Stimulated activated CD8-positive, alpha-beta memory T cell treated with anti-CD3 and anti-CD28 coated beads, Interleukin-4, amount 100 ng/mL, for 1 hour (primary cell): Measurements from ENCODE around the gene BCL10.
"Not testable (repeated sequence)": the region's sequence is repeated elsewhere in the genome, so short reads cannot be mapped to it uniquely, and the experiment has no call there.

ENCODE experiments used
- DNase-seq, 2 donors: peaks; one replicate each; pipeline ENCODE4 v3.0.0-alpha.2; 2020; ENCODE audit warnings: low read depth in 2 of 2, low spot score in 1 of 2

The BCL10 gene

GRCh38 chr1:85268801-85269585 is 7.4 kb downstream of the BCL10 start:
- DNase-seq = no peak

- DNase-seq = no peak
Observed at GRCh38 chr1:85267313-85267712, 9.1 kb downstream of the BCL10 start.

- no peak for DNase-seq
Observed at GRCh38 chr1:85264150-85264549, 12.3 kb downstream of the BCL10 start.

DNA sequence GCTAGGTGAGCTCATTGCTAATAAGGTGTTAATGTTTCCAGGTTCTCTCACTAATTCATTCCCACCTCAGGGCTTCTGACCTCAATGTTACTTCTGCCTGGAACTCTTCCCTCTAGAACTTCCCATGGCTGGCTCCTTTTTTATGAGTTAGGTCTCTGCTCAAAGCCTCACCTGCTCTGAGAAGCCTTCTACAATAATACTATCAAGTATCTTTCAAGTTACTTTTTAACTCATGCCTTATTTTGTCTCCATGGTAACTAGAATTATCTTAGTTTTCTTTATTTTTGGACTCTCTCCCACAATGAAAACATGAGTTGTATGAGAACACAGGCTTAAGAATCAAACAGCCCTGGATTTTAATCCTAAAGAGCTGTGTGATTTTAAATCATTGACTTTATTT is 13.4 kb downstream of the BCL10 start:
- DNase-seq = no peak

DNA sequence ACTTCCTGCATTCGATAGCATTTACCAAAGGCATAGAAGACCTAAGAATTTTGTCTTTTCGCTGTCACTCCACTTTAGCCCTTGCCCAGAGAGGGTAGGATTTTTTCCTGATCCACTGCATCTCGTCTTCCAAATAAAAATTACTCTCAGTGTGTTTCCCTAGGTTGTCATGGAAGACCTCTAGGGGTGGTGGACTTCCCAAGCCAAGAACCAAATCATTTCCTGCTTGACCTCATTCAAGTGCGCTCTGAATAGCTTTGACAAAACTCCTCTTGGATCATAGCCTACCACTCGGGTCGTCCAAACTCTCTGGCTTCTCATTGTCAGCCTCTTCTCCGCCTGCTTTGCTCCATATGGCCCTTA is 16.5 kb downstream of the BCL10 start:
- no peak for DNase-seq

- peak; percentile 92 to 98 for DNase-seq
Observed at GRCh38 chr1:85259118-85259911, 17.1 kb downstream of the BCL10 start, which contains the start of gene C1orf52. C1orf52 (minus strand) TSS chr1:85259662; CDS start chr1:85259633, 29 bp downstream.

DNA sequence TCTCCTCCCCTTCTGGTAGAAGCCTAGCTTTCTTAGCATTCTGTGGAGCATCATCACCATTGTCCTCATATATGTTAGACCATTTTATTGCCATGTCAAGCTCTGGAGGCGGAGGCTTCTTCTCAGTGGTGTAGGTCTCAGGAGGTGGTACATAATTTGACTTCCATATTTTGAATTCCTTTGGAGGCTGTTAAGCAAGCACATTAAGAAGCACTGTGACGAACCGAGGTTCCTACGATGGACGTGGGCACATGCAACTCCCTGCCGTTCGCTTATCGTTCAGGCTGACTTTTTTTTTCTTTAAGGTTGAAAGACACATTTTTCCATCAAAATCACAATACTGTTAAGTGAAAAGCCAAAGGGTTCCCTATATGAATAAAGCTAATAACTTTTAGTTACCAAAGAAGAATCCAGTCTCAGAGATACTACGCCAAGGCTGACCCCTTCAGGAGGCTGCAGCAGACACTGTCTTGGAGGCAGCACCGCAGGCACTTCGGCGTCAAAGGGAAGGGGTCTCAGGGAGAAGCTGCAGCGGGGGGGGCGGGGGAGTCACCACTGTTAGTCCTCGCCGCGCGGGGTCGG is 17.8 kb downstream of the BCL10 start:
- no peak for DNase-seq

DNA sequence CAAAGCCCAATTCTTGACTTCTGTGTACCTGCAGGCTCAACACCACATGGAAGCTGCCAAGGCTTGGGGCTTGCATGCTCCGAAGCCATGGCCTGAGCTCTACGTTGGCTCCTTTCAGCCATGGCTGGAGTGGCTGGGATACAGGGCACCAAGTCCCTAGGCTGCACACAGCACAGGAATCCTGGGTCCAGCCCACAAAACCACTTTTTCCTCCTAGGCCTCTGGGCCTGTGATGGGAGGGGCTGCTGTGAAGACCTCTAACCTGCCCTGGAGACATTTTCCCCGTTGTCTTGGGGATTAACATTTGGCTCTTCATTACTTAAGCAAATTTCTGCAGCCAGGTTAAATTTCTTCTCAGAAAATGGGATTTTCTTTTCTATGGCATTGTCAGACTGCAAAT is 27.4 kb downstream of the BCL10 start:
- DNase-seq = not testable (repeated sequence)

- DNase-seq = no peak
Observed at GRCh38 chr1:85245891-85246290, 30.5 kb downstream of the BCL10 start.

DNA sequence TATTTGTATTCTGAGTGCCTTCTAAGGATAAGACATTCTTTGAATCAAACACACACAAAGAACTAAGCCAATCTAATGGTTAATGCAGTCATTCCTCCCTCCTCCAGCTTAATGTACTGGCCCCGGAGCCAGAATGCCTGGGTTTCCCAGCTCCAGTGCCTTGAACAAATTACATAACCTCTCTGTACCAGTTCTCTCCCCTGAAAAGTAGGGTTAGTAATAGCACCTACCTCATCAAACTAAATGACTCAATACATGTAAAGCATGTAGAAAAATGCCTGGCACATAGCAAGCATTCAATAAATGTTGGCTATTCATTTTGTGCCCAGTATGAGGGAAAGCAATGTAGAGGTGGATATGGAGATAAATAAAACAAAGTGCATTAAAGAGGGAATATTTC is 31.0 kb downstream of the BCL10 start:
- no peak for DNase-seq

DNA sequence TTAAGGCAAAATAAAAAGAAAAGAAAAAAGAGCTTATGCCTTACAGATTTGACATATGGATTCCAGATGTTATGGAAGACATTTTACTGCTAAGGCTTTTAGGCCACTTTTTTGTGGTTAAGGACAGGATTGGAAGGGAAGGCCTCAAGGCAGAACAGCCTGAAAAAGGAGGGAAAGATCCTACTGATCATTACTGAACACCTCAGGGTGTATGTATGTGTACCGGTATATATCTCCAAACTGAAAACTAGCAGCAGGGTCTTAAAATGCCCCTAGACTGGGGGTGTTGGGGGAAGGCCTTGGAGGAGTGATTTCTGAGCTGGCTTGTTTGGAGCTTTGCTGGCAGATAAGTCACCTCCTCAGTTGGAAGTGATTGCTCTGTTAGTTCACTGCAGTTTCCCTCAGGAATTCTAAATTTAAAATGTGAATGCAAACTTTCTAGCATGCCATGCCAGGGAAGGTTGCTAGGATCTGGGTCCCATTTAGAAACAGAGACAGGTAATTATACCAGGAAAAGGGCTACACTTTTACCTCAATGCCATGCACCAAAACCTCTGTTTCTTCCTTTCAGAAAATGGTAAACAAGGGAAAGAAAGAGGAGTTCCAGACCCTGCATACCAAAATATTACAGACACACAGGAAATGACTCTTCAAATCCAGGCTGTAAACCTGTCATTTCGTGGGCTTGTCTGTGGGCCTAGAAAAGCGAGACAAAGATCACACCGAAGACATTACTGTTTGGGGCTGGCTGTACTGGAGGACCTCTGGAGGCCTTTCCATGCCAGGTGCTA is 32.0 kb downstream of the BCL10 start:
- DNase-seq = no peak

DNA sequence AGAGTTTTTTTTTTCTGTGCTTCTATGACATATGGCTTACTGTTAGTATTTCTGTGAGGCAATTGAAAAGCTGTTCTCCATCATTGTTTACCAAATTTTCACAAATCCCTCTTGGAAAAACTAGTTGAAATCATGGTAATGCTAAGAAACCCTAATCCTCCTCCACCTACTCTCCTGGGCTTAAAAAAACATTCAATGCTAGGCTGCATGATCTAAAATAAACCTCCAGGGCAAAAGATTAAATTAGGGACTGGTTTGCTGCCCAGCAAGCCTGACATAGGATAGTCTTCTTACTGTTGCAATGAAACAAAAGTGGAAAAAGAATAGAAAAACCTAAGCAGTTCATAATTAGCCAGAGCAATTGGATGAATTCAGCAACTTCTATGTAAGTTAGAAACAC is 33.1 kb downstream of the BCL10 start:
- no peak for DNase-seq

GRCh38 chr1:85240643-85241042 is 35.8 kb downstream of the BCL10 start:
- no peak for DNase-seq

DNA sequence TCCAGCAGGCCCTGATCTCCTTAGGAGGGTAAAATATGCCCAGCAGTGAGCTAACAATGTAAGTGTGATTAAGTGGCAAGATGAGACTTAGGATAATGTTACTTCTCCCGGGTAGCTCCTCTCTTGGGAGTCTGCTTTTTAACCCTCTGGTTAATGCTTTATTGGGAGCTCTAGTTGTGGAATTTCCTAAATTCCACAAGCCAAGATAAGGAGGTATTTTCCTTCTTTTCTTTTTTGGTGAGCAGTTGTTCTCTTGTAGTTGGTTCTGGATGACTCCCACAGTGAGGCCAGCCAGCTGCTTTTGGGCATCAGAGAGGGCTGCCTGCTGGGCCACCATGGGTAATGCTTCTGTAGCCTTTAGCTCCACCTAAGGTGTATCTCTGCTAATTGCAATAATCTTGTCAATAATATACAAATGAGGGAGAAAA is 36.2 kb downstream of the BCL10 start:
- DNase-seq = no peak

DNA sequence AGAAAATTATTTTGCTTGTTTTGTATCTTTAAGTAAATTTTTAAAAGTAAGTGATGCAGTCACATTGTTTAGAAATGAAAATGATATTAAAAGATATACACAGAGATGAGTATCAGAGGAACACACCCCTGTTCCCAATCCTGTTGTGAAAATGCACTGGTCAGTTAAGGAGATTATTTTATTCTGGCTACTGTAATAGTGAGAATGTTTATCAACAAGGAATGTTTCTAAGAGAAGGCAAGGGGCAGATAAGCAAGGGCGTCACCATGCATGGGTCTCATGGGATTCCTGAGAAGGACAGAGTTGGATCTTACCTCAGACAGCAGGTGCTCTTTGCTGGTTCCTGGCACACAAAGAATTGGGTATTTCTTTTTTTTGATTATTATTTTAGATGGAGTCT is 38.8 kb downstream of the BCL10 start:
- DNase-seq = no peak

GRCh38 chr1:85230305-85230977 is 46.0 kb downstream of the BCL10 start:
- DNase-seq = no peak

- no peak for DNase-seq
Observed at GRCh38 chr1:85229574-85230097, 46.8 kb downstream of the BCL10 start.

- DNase-seq = no peak
Observed at GRCh38 chr1:85228972-85229371, 47.5 kb downstream of the BCL10 start.

GRCh38 chr1:85225624-85226380 is 50.6 kb downstream of the BCL10 start:
- DNase-seq = no peak
